Renal pelvis (tissue), 4 donors: ENCODE results near the gene HOMEZ. TPM values are rescaled to one million over a fixed set of nuclear protein-coding genes. Genes with fewer than 3 reads are reported as not detected.
"Not testable (repeated sequence)": the region's sequence is repeated elsewhere in the genome, so short reads cannot be mapped to it uniquely, and the experiment has no call there.

Source experiments
- DNase-seq: peaks from one replicate; pipeline ENCODE4 v3.0.0-alpha.2; 2013
- polyA plus RNA-seq, 3 donors: library from polyadenylated mRNA; unstranded; fragments of 120-200 nt; gene quantifications; one replicate each; pipeline ENCODE4 v1.2.1, GENCODE V29; 2013; ENCODE audit not compliant: insufficient read length in 3 of 3

The HOMEZ gene
- polyA plus RNA-seq, 3 donors = 28.5 to 32.3 (median 29.2) TPM

- DNase-seq = peak; percentile 82
These were observed 47.9 kb downstream of the HOMEZ start, which contains the start of gene RNF212B for GRCh38 chr14:23237772-23238594. RNF212B (plus strand) TSS chr14:23237936; CDS start chr14:23240346, 2,410 bp downstream.

GRCh38 chr14:23232241-23232808 lies 53.6 kb downstream of the HOMEZ start:
- not testable (repeated sequence) for DNase-seq

GRCh38 chr14:23228812-23229211 lies 57.1 kb downstream of the HOMEZ start:
- no peak for DNase-seq

- no peak for DNase-seq
These were observed 58.4 kb downstream of the HOMEZ start for GRCh38 chr14:23227566-23227965.

GRCh38 chr14:23224958-23225357 lies 61.0 kb downstream of the HOMEZ start:
- not testable (repeated sequence) for DNase-seq

Other genes starting within 250 kb of the HOMEZ start
- gene PSMB11, start 243.9 kb downstream of the HOMEZ start, polyA plus RNA-seq = under 1 TPM in 1 of 3 donors, not detected in 2; 0.04 TPM
- gene CDH24, start 228.6 kb downstream of the HOMEZ start, polyA plus RNA-seq = 10 to 100 TPM; 22.9 to 38.2 (median 23.9) TPM
- 100 to 1,000 TPM; 246 to 370 (median 335) TPM for gene ACIN1, start 191.0 kb downstream of the HOMEZ start, polyA plus RNA-seq
- gene C14orf119, start 190.6 kb downstream of the HOMEZ start, polyA plus RNA-seq = 10 to 100 TPM; 72.3 to 84.5 (median 79.3) TPM
- under 1 TPM in 2 of 3 donors, not detected in 1; 0.06 to 0.18 TPM for gene CIROP, start 181.1 kb downstream of the HOMEZ start, polyA plus RNA-seq
- under 1 TPM; 0.10 to 0.30 (median 0.15) TPM for gene CEBPE, start 166.9 kb downstream of the HOMEZ start, polyA plus RNA-seq
- 100 to 1,000 TPM in 1 of 3 donors, 10 to 100 TPM in 2; 76.5 to 103 (median 88.8) TPM for gene SLC7A8, start 102.5 kb downstream of the HOMEZ start, polyA plus RNA-seq
- gene RNF212B, start 48.2 kb downstream of the HOMEZ start, polyA plus RNA-seq = 1 to 10 TPM; 1.3 to 3.4 (median 2.3) TPM
- 10 to 100 TPM; 20.5 to 37.2 (median 37.2) TPM for gene PPP1R3E, start 16.7 kb upstream of the HOMEZ start, polyA plus RNA-seq
- gene BCL2L2, start 20.7 kb upstream of the HOMEZ start, polyA plus RNA-seq = 10 to 100 TPM; 38.2 to 54.4 (median 47.7) TPM
- 100 to 1,000 TPM; 269 to 322 (median 307) TPM for gene PABPN1, start 35.3 kb upstream of the HOMEZ start, polyA plus RNA-seq
- gene SLC22A17, start 66.8 kb upstream of the HOMEZ start, polyA plus RNA-seq = 10 to 100 TPM; 62.9 to 78.3 (median 69.0) TPM
- 10 to 100 TPM; 41.1 to 55.6 (median 45.5) TPM for gene EFS, start 79.0 kb upstream of the HOMEZ start, polyA plus RNA-seq
- gene IL25, start 86.7 kb upstream of the HOMEZ start, polyA plus RNA-seq = not detected
- 1 to 10 TPM; 2.3 to 3.1 (median 2.6) TPM for gene CMTM5, start 90.9 kb upstream of the HOMEZ start, polyA plus RNA-seq
- under 1 TPM; 0.07 to 0.17 (median 0.16) TPM for gene MYH6, start 122.1 kb upstream of the HOMEZ start, polyA plus RNA-seq
- gene MYH7, start 149.5 kb upstream of the HOMEZ start, polyA plus RNA-seq = under 1 TPM; 0.40 to 0.62 (median 0.56) TPM
- 10 to 100 TPM; 60.0 to 72.5 (median 68.9) TPM for gene NGDN, start 183.6 kb upstream of the HOMEZ start, polyA plus RNA-seq